Medulla oblongata (tissue), 1 donor: ENCODE measurements around the gene SLC7A5.
"Not testable (repeated sequence)": the region's sequence is repeated elsewhere in the genome, so short reads cannot be mapped to it uniquely, and the experiment has no call there.

Experiments used
- DNase-seq: peaks from one replicate; pipeline ENCODE4 v3.0.0-alpha.2; 2015; ENCODE audit errors: extremely low spot score

The SLC7A5 gene

GRCh38 chr16:87869061-87869878, at the start of gene SLC7A5:
Gene SLC7A5, minus strand, starts transcription at chr16:87869507. Its CDS starts 85 bp downstream, at chr16:87869422.
- peak; percentile 73 for DNase-seq

- peak; percentile 57 for DNase-seq
These were observed 49.0 kb upstream of the SLC7A5 start for GRCh38 chr16:87918338-87918737.

- DNase-seq, result no peak
These were observed 48.2 kb upstream of the SLC7A5 start for GRCh38 chr16:87917503-87917902.

- no peak for DNase-seq
These were observed 45.5 kb upstream of the SLC7A5 start for GRCh38 chr16:87914812-87915211.

- not testable (repeated sequence) for DNase-seq
These were observed 44.9 kb upstream of the SLC7A5 start for GRCh38 chr16:87914021-87914725.

- not testable (repeated sequence) for DNase-seq
These were observed 43.4 kb upstream of the SLC7A5 start for GRCh38 chr16:87912691-87913090.

GRCh38 chr16:87911106-87911763, 41.9 kb upstream of the SLC7A5 start:
- DNase-seq, result not testable (repeated sequence)

GRCh38 chr16:87909203-87909935, 40.1 kb upstream of the SLC7A5 start:
- peak; percentile 55 for DNase-seq

GRCh38 chr16:87908101-87908500, 38.8 kb upstream of the SLC7A5 start:
- not testable (repeated sequence) for DNase-seq

GRCh38 chr16:87905521-87905920, 36.2 kb upstream of the SLC7A5 start:
- DNase-seq, result not testable (repeated sequence)

GRCh38 chr16:87904963-87905362, 35.7 kb upstream of the SLC7A5 start:
- not testable (repeated sequence) for DNase-seq

GRCh38 chr16:87900489-87900888, 31.2 kb upstream of the SLC7A5 start:
- DNase-seq, result not testable (repeated sequence)

GRCh38 chr16:87897521-87898505, 28.5 kb upstream of the SLC7A5 start:
- no peak for DNase-seq

- DNase-seq, result not testable (repeated sequence)
These were observed 27.7 kb upstream of the SLC7A5 start for GRCh38 chr16:87896924-87897520.

GRCh38 chr16:87896176-87896890, 27.0 kb upstream of the SLC7A5 start:
- peak; percentile 38 for DNase-seq

GRCh38 chr16:87895641-87896141, 26.4 kb upstream of the SLC7A5 start:
- DNase-seq, result peak; percentile 81

- DNase-seq, result not testable (repeated sequence)
These were observed 24.7 kb upstream of the SLC7A5 start for GRCh38 chr16:87894005-87894404.

- DNase-seq, result no peak
These were observed 22.5 kb upstream of the SLC7A5 start for GRCh38 chr16:87891764-87892163.

- DNase-seq, result not testable (repeated sequence)
These were observed 20.5 kb upstream of the SLC7A5 start for GRCh38 chr16:87889762-87890161.
